Astrocyte (in vitro differentiated cells and primary cell): Measurements from ENCODE around the gene NFE2L1. TPM values are rescaled to one million over a fixed set of nuclear protein-coding genes. Genes with fewer than 3 reads are reported as not detected.

Experiments
- DNase-seq: peaks from one replicate; pipeline ENCODE4 v3.0.0-alpha.2; 2010; ENCODE audit warnings: low read depth
- FAIRE-seq: peaks from 2 replicates; lab custom pipeline; 2011; peaks lifted over from hg19 to GRCh38; lab: Jason Lieb, UNC
- H2AFZ ChIP-seq: 2 replicates; pipeline ENCODE4 v1.6.0; 2012; ENCODE audit warnings: low read depth, low read length, inconsistent platforms
- H3K27ac ChIP-seq: 2 replicates; pipeline ENCODE4 v1.5.1; 2011; ENCODE audit warnings: low read depth, low read length, inconsistent platforms
- H3K27me3 ChIP-seq: 2 replicates; pipeline ENCODE4 v1.6.0; 2011; ENCODE audit warnings: low read length, inconsistent platforms; ENCODE audit not compliant: insufficient read depth
- H3K36me3 ChIP-seq: 2 replicates; pipeline ENCODE4 v1.5.1; 2011; ENCODE audit warnings: low read length, inconsistent platforms; ENCODE audit not compliant: insufficient read depth
- H3K4me1 ChIP-seq: 2 replicates; pipeline ENCODE4 v1.5.1; 2011; ENCODE audit warnings: low read length, inconsistent platforms; ENCODE audit not compliant: insufficient read depth
- H3K4me2 ChIP-seq: 2 replicates; pipeline ENCODE4 v1.6.0; 2012; ENCODE audit warnings: low read length, inconsistent platforms
- H3K4me3 ChIP-seq: 2 replicates; pipeline ENCODE4 v1.5.1; 2011; ENCODE audit warnings: low read depth, mild to moderate bottlenecking, low read length, inconsistent platforms; ENCODE audit not compliant: insufficient read depth
- H3K79me2 ChIP-seq: 2 replicates; pipeline ENCODE4 v1.6.0; 2012; ENCODE audit warnings: mild to moderate bottlenecking, low read length, inconsistent platforms; ENCODE audit not compliant: insufficient read depth
- H3K9ac ChIP-seq: 2 replicates; pipeline ENCODE4 v1.6.0; 2012; ENCODE audit warnings: mild to moderate bottlenecking, low read length, inconsistent platforms
- H3K9me3 ChIP-seq: 2 replicates; pipeline ENCODE4 v1.5.1; 2012; ENCODE audit warnings: low read depth, mild to moderate bottlenecking, low read length, inconsistent platforms; ENCODE audit not compliant: insufficient read depth
- H4K20me1 ChIP-seq: 2 replicates; pipeline ENCODE4 v1.6.0; 2012; ENCODE audit warnings: low read length, inconsistent platforms; ENCODE audit not compliant: insufficient read depth
- H3K27ac Mint-ChIP-seq: one replicate; pipeline ENCODE4 v1.8.0; 2021; ENCODE audit warnings: mild to moderate bottlenecking, mixed read lengths; ENCODE audit not compliant: unreplicated experiment
- H3K27me3 Mint-ChIP-seq: one replicate; pipeline ENCODE4 v1.8.0; 2021; ENCODE audit warnings: low read depth, mixed read lengths; ENCODE audit not compliant: unreplicated experiment
- H3K36me3 Mint-ChIP-seq: one replicate; pipeline ENCODE4 v1.8.0; 2021; ENCODE audit warnings: low read depth, mixed read lengths; ENCODE audit not compliant: unreplicated experiment
- H3K4me1 Mint-ChIP-seq: one replicate; pipeline ENCODE4 v1.8.0; 2021; ENCODE audit warnings: low read depth, mixed read lengths; ENCODE audit not compliant: unreplicated experiment
- H3K4me3 Mint-ChIP-seq: one replicate; pipeline ENCODE4 v1.8.0; 2021; ENCODE audit warnings: mild to moderate bottlenecking, moderate library complexity, mixed read lengths; ENCODE audit not compliant: unreplicated experiment
- H3K9me3 Mint-ChIP-seq: one replicate; pipeline ENCODE4 v1.8.0; 2021; ENCODE audit warnings: mild to moderate bottlenecking, mixed read lengths; ENCODE audit not compliant: unreplicated experiment
- EZH2 ChIP-seq: IDR thresholded peaks from 2 replicates; pipeline ENCODE4 v1.6.1; 2012; ENCODE audit warnings: mild to moderate bottlenecking, low read length, inconsistent platforms; ENCODE audit not compliant: insufficient read depth
- total RNA-seq: library from RNA; stranded (reverse); gene quantifications from 2 replicates; pipeline ENCODE4 v1.2.1, GENCODE V29; 2021
- TF ChIP-seq, protein P1 (sequence below): IDR thresholded peaks from 2 replicates; pipeline ENCODE4 v1.5.1; 2011; ENCODE audit warnings: low read depth, mild to moderate bottlenecking, inconsistent platforms, low read length, moderate library complexity; ENCODE audit not compliant: insufficient read depth

The NFE2L1 gene
- total RNA-seq, 1 donor from 2014 or later, result 344 TPM

DNA sequence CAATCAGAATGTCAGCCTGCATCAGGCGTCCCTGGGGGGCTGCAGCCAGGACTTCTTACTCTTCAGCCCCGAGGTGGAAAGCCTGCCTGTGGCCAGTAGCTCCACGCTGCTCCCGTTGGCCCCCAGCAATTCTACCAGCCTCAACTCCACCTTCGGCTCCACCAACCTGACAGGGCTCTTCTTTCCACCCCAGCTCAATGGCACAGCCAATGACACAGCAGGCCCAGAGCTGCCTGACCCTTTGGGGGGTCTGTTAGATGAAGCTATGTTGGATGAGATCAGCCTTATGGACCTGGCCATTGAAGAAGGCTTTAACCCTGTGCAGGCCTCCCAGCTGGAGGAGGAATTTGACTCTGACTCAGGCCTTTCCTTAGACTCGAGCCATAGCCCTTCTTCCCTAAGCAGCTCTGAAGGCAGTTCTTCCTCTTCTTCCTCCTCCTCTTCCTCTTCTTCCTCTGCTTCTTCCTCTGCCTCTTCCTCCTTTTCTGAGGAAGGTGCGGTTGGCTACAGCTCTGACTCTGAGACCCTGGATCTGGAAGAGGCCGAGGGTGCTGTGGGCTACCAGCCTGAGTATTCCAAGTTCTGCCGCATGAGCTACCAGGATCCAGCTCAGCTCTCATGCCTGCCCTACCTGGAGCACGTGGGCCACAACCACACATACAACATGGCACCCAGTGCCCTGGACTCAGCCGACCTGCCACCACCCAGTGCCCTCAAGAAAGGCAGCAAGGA lies 10.4 kb downstream of the NFE2L1 start:
- Histone ChIP-seq H3K36me3 (peaks cover 43% of the 10 kb centered on the region), H3K4me1 (peaks cover 18% of the 10 kb centered on the region), H3K4me2 (no peak overlapping the region), H3K27ac (no peak overlapping the region), H3K79me2 (peaks cover 67% of the 10 kb centered on the region), H3K4me3 (no peak overlapping the region), H2AFZ (no peak overlapping the region), H3K27me3 (no peaks in the 10 kb centered on the region), H3K9ac (no peak overlapping the region), H4K20me1 (peaks cover 77% of the 10 kb centered on the region), H3K9me3 (no peaks in the 10 kb centered on the region)
- H3K4me3 Mint-ChIP-seq, result no peak overlapping the region
- peaks cover 60% of the 10 kb centered on the region for H3K36me3 Mint-ChIP-seq
- peaks cover 38% of the 10 kb centered on the region for H3K4me1 Mint-ChIP-seq
- H3K27ac Mint-ChIP-seq, result peak overlapping the region; percentile 77
- H3K9me3 Mint-ChIP-seq, result no peaks in the 10 kb centered on the region
- DNase-seq (no peak), FAIRE-seq (no peak)
- no peaks in the 10 kb centered on the region for H3K27me3 Mint-ChIP-seq
- no peak for TF ChIP-seq EZH2

DNA sequence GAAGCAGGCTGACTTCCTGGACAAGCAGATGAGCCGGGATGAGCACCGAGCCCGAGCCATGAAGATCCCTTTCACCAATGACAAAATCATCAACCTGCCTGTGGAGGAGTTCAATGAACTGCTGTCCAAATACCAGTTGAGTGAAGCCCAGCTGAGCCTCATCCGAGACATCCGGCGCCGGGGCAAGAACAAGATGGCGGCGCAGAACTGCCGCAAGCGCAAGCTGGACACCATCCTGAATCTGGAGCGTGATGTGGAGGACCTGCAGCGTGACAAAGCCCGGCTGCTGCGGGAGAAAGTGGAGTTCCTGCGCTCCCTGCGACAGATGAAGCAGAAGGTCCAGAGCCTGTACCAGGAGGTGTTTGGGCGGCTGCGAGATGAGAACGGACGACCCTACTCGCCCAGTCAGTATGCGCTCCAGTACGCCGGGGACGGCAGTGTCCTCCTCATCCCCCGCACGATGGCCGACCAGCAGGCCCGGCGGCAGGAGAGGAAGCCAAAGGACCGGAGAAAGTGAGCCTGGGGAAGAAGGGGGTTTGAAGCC lies 11.0 kb downstream of the NFE2L1 start:
- DNase-seq (no peak), FAIRE-seq (no peak)
- Histone ChIP-seq H3K27ac (no peak overlapping the region), H3K27me3 (no peaks in the 10 kb centered on the region), H3K4me3 (no peak overlapping the region), H3K4me1 (peaks cover 15% of the 10 kb centered on the region), H4K20me1 (peaks cover 74% of the 10 kb centered on the region), H2AFZ (no peak overlapping the region), H3K9ac (no peak overlapping the region), H3K36me3 (peaks cover 46% of the 10 kb centered on the region), H3K79me2 (peaks cover 61% of the 10 kb centered on the region), H3K9me3 (no peaks in the 10 kb centered on the region), H3K4me2 (no peak overlapping the region)
- Mint-ChIP-seq H3K27ac (peak overlapping the region; percentile 58), H3K27me3 (no peaks in the 10 kb centered on the region), H3K4me3 (no peak overlapping the region), H3K9me3 (no peaks in the 10 kb centered on the region), H3K36me3 (peaks cover 62% of the 10 kb centered on the region), H3K4me1 (peaks cover 36% of the 10 kb centered on the region)
- no peak for TF ChIP-seq EZH2

DNA sequence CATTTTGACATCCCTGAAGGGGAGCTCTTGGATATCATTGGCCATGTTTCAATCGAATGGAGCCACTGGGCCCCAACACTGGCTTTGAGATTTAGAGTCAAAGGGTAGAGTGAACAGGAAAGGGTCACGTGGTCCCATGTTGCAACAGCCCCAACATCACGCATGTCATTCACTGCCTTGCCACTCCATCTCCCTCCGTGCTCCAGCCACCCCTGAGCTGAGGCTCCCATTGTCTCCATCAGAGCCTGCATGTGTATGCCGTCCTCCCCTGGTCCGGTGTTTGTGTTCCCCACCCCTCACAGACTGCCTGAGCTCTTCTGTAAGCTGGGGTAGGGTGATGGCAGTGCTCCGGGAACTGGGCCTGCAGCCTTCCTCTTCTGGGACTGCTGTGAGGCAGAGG lies 12.1 kb downstream of the NFE2L1 start:
- peaks cover 59% of the 10 kb centered on the region for H3K36me3 Mint-ChIP-seq
- Histone ChIP-seq H3K27ac (no peak overlapping the region), H3K27me3 (no peaks in the 10 kb centered on the region), H3K4me1 (peaks cover 8% of the 10 kb centered on the region), H3K4me3 (no peak overlapping the region), H3K36me3 (peaks cover 56% of the 10 kb centered on the region), H2AFZ (no peak overlapping the region), H3K9ac (no peak overlapping the region), H3K9me3 (no peaks in the 10 kb centered on the region), H3K4me2 (no peak overlapping the region), H4K20me1 (peaks cover 73% of the 10 kb centered on the region), H3K79me2 (peaks cover 50% of the 10 kb centered on the region)
- no peak for DNase-seq
- no peaks in the 10 kb centered on the region for H3K27me3 Mint-ChIP-seq
- H3K27ac Mint-ChIP-seq, result no peak overlapping the region
- H3K4me3 Mint-ChIP-seq, result no peak overlapping the region
- H3K4me1 Mint-ChIP-seq, result peaks cover 39% of the 10 kb centered on the region
- no peaks in the 10 kb centered on the region for H3K9me3 Mint-ChIP-seq
- TF ChIP-seq, protein P1, sequence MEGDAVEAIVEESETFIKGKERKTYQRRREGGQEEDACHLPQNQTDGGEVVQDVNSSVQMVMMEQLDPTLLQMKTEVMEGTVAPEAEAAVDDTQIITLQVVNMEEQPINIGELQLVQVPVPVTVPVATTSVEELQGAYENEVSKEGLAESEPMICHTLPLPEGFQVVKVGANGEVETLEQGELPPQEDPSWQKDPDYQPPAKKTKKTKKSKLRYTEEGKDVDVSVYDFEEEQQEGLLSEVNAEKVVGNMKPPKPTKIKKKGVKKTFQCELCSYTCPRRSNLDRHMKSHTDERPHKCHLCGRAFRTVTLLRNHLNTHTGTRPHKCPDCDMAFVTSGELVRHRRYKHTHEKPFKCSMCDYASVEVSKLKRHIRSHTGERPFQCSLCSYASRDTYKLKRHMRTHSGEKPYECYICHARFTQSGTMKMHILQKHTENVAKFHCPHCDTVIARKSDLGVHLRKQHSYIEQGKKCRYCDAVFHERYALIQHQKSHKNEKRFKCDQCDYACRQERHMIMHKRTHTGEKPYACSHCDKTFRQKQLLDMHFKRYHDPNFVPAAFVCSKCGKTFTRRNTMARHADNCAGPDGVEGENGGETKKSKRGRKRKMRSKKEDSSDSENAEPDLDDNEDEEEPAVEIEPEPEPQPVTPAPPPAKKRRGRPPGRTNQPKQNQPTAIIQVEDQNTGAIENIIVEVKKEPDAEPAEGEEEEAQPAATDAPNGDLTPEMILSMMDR, result no peak
- FAIRE-seq, result no peak
